Activated naive CD8-positive, alpha-beta T cell treated with anti-CD3 and anti-CD28 coated beads, Interleukin-2, amount 50 U/mL, for 16 hours (primary cell): ENCODE measurements around the gene DOCK2.
"Not testable (repeated sequence)": the region's sequence is repeated elsewhere in the genome, so short reads cannot be mapped to it uniquely, and the experiment has no call there.

ENCODE experiments used
- DNase-seq: peaks from one replicate; pipeline ENCODE4 v3.0.0-alpha.2; 2020; ENCODE audit warnings: low read depth, low spot score

DOCK2 gene

GRCh38 chr5:169754737-169755136 lies 117.7 kb downstream of the DOCK2 start:
- no peak for DNase-seq

GRCh38 chr5:169756071-169756765 lies 119.1 kb downstream of the DOCK2 start:
- no peak for DNase-seq

- DNase-seq = no peak
Measured at GRCh38 chr5:169757016-169757415, 119.9 kb downstream of the DOCK2 start.

- no peak for DNase-seq
Measured at GRCh38 chr5:169758886-169759285, 121.8 kb downstream of the DOCK2 start.

GRCh38 chr5:169760229-169760628 lies 123.2 kb downstream of the DOCK2 start:
- DNase-seq = no peak

- no peak for DNase-seq
Measured at GRCh38 chr5:169762338-169763095, 125.4 kb downstream of the DOCK2 start.

GRCh38 chr5:169763376-169764017 lies 126.4 kb downstream of the DOCK2 start:
- DNase-seq = no peak

- DNase-seq = no peak
Measured at GRCh38 chr5:169764018-169764378, 126.9 kb downstream of the DOCK2 start.

- no peak for DNase-seq
Measured at GRCh38 chr5:169765176-169765996, 128.3 kb downstream of the DOCK2 start.

- DNase-seq = not testable (repeated sequence)
Measured at GRCh38 chr5:169766943-169767342, 129.9 kb downstream of the DOCK2 start.

- DNase-seq = no peak
Measured at GRCh38 chr5:169767938-169768337, 130.9 kb downstream of the DOCK2 start.

GRCh38 chr5:169768416-169768815 lies 131.3 kb downstream of the DOCK2 start:
- DNase-seq = no peak

- no peak for DNase-seq
Measured at GRCh38 chr5:169770109-169770508, 133.0 kb downstream of the DOCK2 start.

GRCh38 chr5:169772256-169772655 lies 135.2 kb downstream of the DOCK2 start:
- DNase-seq = no peak

GRCh38 chr5:169772688-169773087 lies 135.6 kb downstream of the DOCK2 start:
- DNase-seq = no peak

GRCh38 chr5:169777159-169777558 lies 140.1 kb downstream of the DOCK2 start:
- no peak for DNase-seq

GRCh38 chr5:169778622-169779596 lies 141.8 kb downstream of the DOCK2 start:
- DNase-seq = no peak

GRCh38 chr5:169781420-169782345 lies 144.6 kb downstream of the DOCK2 start:
- DNase-seq = no peak

- no peak for DNase-seq
Measured at GRCh38 chr5:169785771-169786618, 148.9 kb downstream of the DOCK2 start.
